ENCODE data around the gene MEGF10.
"Not testable (repeated sequence)": the region's sequence is repeated elsewhere in the genome, so short reads cannot be mapped to it uniquely, and the experiment has no call there.

Gene MEGF10

DNA sequence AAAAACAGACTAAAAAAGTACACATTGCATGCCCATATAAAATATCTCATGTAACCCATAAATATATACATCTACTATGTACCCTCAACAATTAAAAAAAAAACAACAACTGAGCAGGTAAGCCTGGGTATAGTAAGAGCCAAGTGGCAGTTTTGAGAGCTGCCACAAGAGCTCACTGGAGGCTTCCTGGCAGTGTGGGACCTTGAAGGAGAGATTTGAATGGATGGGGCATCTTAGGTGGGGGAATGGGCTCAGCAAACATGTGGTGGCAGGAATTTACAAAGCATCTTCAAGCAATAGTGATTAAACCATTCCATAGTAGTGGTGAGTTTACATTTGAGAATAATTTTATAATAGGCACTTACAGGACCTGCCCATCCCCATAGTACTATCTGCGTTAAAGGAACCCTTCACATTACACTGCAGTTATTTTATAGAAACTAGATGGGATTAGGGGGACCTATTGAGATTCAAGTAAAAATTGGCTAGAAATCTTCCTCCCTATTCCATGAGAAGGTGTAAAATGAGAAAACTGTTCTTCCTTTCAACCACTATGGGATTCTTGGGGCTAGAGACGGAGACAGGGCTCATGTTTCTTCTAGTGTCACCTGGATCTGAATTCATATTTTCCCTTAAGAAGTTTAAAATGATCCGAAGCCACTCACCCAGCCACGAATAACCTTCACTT, 6.9 kb downstream of the MEGF10 start:
- FAIRE-seq (no peak), DNase-seq (ENCODE audit: low spot score) (no peak)

DNA sequence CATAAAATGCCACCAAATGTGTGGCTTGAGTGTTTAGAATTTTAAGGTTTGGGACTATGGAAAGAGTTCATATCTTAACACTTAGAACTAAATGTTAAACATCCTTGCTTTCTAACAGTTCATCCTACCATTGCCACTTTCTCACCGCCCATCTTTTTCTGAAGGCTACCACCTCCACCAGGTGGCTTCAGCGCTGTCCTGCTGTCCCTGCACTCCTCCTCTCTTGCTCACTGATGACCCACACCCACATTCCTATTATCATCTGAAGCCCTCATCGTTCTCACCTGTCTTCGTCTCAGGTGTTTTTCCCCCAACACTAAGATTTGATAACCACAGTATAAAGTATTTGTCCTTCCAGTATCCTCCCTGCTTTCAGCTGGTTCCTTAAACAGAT, 7.4 kb downstream of the MEGF10 start:
- FAIRE-seq (no peak), DNase-seq (ENCODE audit: low spot score) (no peak)

DNA sequence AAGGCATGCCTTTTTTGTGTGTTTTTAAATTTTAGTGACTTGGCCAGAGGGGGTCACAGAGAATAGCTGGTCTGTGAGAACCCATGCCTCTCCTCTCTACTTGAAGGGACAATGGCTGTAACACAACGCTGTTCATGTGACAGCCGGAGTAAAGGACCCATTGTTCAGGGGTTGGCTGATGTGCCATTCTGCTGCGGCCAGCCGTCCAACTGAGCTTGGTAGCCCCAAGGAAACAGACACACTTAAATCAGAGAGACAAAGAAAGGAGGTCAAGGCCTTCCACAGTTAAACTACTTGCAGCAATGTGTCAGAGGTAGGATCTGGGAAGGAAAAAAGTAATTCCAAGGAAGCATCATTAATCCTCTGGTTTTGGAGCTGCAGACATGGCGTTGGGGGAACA, 8.1 kb downstream of the MEGF10 start:
- FAIRE-seq (no peak), DNase-seq (ENCODE audit: low spot score) (no peak)

DNA sequence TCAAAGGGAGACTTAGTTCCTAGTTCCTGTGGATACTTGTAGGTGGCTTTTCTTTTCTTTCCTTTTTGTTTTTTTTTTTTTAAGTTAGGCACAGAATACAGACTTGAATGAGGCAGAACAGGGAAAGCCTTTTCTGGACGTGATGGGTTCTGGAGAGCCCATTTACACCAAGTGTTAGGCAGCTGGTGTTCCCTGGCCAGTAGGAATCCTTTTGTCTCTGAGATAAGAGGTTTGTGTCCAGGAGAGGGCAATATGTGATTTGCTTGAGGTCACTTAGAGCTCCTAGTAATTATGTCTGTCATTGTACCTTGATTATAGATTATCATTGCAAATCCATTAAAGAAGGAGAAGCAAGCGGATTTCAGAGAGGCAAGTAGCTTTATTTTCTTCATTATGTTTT, 9.1 kb downstream of the MEGF10 start:
- FAIRE-seq (no peak), DNase-seq (ENCODE audit: low spot score) (no peak)

DNA sequence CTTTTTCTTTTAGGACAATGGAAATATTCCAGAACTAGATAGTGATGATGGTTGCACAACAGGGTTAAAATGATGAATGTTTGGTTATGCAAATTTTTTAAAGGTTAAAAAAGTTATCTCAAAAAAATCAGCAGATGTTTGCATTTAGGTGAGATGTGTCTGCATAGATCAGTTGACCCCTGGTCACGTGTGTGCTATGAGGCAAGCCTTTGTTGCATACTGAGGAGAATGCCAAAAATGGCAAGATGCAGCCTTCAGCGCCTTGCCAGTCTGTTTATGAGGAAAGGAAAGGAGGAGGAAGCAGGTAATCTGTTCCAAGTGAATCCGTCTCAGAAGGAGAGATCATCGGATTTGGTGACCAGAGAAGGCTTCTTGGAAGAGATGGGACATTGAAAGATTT, 11.9 kb downstream of the MEGF10 start:
- FAIRE-seq (no peak), DNase-seq (ENCODE audit: low spot score) (no peak)

DNA sequence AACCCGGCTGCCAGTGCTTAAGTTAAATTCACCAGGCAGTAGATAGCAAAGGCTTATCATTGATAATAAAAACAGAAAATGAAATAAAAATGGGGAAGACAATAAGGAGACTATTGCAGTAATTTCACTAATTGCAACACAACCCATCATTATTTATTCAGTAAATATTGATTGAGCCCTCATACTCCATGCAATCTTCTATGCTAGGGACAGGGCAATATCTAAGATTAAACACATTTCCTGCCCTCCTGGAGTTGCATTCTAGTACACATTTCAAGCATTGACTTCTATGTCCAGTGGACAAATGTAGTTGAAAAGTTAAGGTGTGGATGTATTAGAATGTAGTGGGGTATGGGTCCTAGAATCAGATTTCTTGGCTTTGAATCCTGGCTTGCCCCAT, 12.8 kb downstream of the MEGF10 start:
- FAIRE-seq = no peak
- DNase-seq (ENCODE audit: low spot score) = no peak

DNA sequence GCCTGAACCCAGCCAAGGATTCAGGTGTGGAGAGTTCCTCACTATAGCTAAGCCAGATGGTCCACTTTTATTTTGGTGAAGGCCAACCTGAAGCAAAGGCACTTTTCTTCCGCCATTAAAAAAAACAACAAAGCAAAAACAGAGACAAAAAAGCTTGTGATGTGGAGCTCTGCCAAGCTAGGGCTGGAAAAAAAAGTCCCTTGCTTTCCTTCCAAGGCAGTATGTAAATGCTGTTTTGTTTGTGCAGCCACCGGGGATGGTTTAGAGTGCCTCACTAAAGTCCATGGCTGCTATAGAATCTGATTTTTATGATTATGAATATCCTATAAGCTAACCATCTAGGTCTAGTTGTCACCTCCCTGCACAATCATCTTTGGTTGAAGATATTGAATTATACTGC, 14.9 kb downstream of the MEGF10 start:
- no peak for FAIRE-seq
- no peak for DNase-seq (ENCODE audit: low spot score)

DNA sequence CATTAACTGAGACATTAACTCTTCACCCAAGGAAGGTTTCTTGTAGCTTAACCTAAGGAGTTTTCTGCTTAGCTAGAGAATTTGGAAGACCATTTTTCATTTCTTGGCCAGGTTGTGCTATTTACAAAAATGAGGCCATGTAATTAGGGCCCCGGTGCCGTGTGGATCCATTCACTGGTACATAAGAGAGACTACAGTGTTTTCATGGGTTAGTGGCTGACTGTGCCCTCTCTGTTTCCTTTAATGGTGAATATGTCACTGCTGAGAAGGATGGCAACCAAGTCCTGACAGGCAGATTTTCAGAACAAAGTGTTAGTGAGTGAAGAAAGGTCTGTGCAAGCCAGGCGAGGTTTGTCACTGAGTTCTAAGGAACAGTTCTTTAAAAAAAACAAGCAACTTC, 15.4 kb downstream of the MEGF10 start:
- no peak for FAIRE-seq
- no peak for DNase-seq (ENCODE audit: low spot score)

DNA sequence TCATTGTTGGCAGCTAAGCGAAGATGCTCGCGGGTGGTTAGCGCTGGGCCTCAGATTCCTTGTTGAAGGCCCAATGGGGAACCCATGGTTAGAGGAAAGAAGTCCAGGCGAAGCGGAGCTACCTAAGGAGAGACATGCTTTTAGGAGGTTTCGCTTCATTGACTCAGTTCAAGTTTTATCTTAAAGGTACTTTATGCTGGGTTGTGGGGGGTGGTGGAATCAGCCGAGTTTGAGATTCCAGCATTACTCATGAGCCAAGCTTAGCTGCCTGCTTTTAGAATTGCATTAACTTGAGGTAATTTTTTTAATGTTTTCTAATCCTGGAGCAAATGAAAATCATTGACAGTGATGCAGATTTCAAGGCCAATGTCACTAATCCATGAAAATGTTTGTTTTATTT, 16.1 kb downstream of the MEGF10 start:
- DNase-seq (ENCODE audit: low spot score) (no peak), FAIRE-seq (no peak)

DNA sequence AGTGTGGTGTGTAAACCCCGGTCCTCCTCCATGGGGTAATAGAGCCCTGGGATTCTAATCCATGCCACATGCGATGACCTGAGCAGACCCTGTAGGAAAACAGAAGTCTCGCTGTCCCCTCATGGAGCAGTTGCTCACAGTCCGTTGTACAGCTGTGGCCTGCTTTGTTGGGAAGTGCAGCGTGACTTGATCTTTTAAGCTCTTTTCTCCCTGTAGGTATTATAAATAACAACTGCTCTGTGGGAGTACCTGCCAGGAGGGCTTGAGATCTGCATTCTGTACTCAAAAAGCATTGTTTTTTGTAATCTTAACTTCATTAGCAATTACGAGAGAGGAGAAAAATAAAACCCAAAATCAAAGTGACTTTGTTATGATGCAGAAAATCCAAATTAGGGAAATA, 17.3 kb downstream of the MEGF10 start:
- no peak for DNase-seq (ENCODE audit: low spot score)
- FAIRE-seq = no peak

DNA sequence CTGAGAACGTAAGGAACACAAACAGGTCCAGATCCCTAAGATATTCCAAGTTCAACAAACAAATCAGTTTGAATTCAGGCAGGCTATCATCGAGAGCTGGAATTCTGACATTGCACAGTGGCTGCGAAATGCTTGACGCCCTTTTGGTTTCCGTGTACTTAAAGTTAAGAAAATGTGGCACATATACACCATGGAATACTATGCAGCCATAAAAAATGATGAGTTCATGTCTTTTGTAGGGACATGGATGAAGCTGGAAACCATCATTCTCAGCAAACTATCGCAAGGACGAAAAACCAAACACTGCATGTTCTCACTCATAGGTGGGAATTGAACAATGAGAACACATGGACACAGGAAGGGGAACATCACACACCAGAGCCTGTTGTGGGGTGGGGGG, 17.7 kb downstream of the MEGF10 start:
- FAIRE-seq; DNase-seq (ENCODE audit: low spot score): not testable (repeated sequence)

DNA sequence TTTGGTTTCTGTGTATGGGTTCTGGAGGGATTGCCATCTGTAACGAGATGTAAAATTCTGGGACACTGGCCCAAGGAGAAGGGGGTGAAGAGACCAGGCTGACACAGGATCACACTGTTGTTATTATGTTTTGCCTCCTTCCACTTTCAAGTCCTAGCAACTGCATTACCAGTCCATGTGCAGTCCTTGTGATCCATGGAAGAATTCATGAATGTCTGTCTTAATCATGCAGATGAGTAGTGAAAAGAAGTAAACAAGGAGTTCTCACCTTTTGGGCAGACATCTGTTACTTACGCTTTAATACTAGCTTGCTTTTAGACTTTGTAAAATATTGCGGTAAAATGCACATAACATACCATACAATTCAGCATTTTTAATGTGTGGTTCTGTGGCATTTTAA, 18.3 kb downstream of the MEGF10 start:
- FAIRE-seq (no peak), DNase-seq (ENCODE audit: low spot score) (no peak)

DNA sequence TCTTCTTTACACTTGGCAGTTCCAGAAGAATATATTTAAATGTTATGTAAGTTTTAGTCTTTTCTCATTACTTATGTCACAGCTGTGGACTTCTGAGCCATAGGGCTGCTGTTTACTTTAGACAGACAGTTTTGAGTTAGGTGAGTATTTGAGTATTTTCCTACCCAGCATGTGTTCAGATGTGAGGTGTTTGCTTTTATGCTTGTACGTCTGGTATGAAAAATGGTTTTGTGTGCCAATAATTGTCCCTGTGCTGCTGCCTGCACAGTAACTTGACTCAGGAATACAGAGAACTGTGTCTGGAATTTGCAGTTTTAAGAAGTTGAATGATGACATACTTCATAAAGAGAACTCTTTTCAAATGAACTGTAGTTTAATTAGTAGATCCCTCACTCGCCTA, 20.8 kb downstream of the MEGF10 start:
- no peak for DNase-seq (ENCODE audit: low spot score)
- FAIRE-seq = no peak

DNA sequence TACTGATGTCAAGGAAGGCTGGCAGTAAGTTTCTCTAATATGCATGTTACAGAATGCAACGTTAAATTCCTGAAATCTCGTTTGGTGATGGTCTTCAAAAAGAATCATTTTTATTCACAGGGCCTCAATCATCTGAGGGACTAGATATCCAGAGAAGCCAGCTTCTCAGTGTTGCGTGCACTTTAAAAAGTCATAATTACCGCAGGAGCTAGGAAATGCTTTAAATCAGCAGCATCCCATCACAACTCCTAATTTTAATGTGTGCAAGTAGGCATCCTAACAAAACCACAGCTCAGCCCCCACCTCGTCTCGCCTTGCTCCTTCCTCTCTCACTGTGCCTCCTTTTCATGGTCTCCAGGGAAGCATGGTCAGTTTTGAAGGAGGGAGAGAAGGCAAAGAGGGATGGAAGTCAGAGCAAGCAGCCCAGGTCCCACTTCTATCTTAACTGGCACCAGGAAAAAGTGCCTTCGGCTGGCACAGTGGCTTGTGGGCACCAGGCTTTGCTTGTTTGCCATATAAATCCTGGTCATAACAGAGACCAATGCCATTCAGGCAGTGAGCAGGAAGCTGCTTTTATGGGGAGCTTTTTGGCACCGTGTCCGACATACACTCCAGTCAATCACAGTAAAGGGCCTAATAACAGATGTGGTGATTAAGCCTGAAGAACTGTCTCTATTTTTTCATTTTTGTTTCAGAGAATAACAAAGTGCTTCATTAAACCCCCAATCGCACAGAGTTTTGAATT, 21.4 kb downstream of the MEGF10 start:
- DNase-seq (ENCODE audit: low spot score) (no peak), FAIRE-seq (no peak)

DNA sequence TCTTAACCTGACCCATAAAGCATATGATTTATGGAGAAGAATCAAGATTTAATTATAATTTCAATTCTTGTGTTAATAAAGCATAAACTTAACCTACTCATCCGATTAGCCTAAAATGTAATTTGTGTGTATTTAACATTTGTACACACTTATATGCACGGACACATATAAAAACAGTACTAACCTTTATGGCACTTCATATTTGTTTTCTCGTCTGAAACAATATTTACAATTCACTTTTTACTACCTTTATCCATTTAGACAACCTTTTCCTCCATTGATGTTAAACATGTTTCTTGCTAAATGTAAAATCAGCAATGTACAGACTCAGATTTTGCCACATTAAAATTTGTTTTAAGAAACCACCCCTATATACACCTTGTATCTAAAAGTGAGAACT, 22.8 kb downstream of the MEGF10 start:
- DNase-seq (ENCODE audit: low spot score) = no peak
- FAIRE-seq = no peak

DNA sequence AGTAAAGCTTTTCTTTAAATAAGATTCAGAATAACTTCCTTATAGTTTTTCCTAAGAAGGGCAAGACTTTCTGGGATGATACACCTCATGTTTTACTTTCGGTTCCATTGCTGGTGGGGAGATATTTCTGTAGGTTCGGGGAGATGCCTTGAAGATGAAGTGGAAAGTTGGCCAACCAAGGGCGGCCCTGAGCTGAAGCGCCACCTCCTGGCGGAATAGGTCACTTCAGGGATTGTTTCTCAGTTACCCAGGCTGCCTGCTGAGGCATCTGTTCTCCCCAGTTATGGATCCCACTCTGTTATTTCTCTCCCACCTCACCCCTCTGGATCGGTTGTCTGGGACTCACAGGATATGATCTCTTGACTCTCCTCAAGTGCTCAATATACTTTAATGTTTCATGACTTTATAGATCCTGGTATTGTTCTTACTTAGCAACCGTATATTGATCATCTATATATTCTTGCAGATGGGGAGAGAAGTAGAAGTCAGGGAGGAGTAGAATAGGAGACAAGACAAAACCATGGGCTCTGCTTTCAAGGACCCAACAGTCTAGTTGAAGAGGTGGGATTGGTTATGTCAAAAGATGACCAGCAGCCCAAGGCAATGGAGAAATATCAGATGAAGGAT, 23.4 kb downstream of the MEGF10 start:
- DNase-seq (ENCODE audit: low spot score) = peak; percentile 77
- FAIRE-seq = no peak

DNA sequence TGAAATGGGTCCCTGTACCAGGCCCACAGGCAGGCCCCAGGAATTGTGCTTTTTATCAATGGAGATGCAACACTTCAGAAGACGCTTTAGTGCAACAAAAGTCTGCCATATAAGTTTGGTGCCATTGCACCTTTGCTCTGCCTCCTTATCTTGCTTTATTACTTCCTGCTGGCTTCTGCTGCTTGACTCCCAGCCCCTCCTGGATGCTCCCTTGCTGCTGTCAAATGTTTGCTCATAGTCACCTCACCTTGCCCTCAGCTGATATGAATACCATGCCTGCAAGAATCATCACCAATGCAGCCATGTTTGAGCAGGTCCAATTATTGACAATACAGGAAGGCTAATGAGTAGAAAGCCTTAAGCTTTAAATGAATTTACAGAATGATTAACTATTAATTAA, 25.4 kb downstream of the MEGF10 start:
- FAIRE-seq = no peak
- no peak for DNase-seq (ENCODE audit: low spot score)

DNA sequence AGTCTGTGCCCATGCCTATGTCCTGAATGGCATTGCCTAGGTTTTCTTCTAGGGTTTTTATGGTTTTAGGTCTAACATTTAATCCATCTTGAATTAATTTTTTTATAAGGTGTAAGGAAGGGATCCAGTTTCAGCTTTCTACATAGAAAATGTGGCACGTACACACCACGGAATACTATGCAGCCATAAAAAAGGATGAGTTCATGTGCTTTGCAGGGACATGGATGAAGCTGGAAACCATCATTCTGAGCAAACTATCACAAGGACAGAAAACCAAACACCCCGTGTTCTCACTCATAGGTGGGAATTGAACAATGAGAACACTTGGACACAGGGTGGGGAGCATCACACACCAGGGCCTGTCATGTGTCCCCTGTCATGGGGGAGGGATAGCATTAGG, 26.8 kb downstream of the MEGF10 start:
- DNase-seq (ENCODE audit: low spot score); FAIRE-seq: not testable (repeated sequence)

DNA sequence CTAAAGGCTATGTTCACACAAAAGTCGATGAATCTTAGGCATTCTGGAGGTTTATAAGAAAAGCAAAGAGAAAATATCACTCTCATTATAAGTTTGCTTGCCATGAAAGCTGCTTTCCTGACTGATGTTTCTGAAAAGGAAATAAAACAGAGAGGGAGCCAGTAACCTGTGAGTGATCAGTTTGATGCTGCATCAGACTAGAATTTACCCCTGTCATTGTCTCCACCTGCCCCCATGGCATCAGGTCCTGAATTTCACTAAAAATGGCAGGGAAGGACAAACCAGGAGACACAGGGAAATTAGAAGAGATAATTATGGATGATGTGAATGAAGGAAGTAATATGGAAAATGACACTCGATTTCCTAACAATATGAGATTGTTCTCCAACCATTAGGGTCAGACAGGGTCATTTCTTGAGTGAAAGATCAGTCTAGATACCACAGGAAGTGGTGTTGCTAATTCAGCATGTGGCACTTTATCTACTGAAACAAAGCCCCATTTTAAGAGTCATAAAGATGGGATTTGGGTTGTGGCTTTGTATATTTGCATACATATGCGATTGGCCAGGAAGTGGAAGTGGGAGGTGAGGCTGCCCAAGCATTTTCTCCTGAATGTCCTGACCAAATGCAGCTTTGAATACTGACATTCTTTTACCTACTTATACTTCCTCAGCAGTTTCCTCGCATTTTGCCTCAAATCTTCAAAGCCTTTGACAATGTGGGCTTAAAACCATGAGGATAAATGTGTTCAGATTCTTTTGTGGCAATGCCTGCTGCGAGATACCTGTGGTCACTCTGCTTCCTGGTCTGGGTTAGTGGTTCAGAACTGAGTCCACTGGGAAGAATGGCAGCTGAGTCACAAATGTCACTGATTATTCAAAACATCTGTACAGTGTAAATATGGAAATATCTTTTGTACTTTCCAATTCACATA, 29.7 kb downstream of the MEGF10 start:
- no peak for FAIRE-seq
- DNase-seq (ENCODE audit: low spot score) = peak; percentile 37

DNA sequence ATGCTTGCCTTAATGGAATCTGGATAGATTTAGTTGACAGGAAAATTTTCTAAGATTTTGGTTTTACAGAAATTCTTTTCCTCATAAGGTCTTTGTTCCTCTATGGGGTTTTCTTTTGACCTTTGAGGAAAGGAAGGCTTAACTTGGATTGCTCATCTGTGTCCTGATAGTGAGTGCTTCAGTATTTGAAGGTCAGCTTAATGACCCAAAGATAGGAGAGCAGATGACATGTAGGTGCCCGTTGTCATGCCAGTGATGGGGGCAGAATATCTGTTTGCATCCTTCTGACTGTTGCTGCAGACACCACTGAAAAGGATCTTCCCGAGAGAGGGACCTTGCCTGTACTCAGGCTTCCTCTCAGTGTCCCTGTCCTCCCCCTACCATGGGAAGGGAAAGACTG, 30.9 kb downstream of the MEGF10 start:
- no peak for DNase-seq (ENCODE audit: low spot score)
- FAIRE-seq = no peak

DNA sequence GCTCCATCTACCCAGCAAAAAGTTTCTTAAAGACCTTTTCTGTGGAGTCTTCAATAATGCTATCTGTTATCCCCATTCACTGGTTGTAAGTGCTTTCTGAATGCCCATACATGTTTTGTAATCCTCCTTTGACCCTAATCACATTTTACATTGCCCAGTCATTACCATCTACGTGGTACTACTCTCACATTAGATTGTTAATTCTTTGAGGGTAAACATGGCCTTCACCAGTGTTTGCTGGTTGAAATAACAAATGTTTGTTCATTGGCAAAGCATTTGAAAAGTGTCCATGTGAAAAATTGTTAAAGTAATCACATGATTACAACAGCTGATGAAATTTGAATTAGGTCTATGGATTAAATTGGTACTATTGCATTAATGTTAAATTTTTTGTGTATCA, 31.8 kb downstream of the MEGF10 start:
- FAIRE-seq (no peak), DNase-seq (ENCODE audit: low spot score) (no peak)

DNA sequence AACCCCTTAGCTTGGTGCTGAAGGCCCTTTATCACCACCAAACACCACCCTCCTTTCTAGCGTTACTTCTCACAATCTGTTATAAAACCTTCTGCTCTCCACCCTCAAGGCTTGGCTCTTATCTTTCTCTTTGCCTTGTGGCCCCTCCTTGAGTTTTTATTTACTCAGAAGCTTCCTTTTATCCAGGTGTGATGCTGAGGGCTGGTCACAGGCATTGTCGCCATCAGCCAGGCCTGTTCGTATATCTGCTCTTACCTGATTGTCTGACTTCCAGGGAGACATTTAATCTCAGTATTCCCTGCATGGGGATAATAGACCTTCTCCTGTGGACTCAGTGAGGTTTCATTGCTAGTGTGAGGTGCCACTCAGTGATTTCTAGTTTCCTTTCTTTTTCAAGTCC, 34.2 kb downstream of the MEGF10 start:
- FAIRE-seq (no peak), DNase-seq (ENCODE audit: low spot score) (no peak)
